BLaER1 (cell line): ENCODE results near the gene THSD7A.
"Not testable (repeated sequence)": the region's sequence is repeated elsewhere in the genome, so short reads cannot be mapped to it uniquely, and the experiment has no call there.

Experiments
- H3K27ac ChIP-seq: shearing (Covaris generic); formaldehyde crosslinking; 2 replicates; pipeline ENCODE4 v1.8.1; 2022
- H3K27me3 ChIP-seq: shearing (Covaris generic); formaldehyde crosslinking; 2 replicates; pipeline ENCODE4 v1.8.1; 2022
- H3K36me3 ChIP-seq: shearing (Covaris generic); formaldehyde crosslinking; 2 replicates; pipeline ENCODE4 v1.8.1; 2022
- H3K4me1 ChIP-seq: shearing (Covaris generic); formaldehyde crosslinking; 2 replicates; pipeline ENCODE4 v1.8.1; 2022
- H3K4me2 ChIP-seq: shearing (Covaris generic); formaldehyde crosslinking; 2 replicates; pipeline ENCODE4 v1.8.1; 2022
- H3K4me3 ChIP-seq: shearing (Covaris generic); formaldehyde crosslinking; 2 replicates; pipeline ENCODE4 v1.8.1; 2022
- H3K9ac ChIP-seq: shearing (Covaris generic); formaldehyde crosslinking; 2 replicates; pipeline ENCODE4 v1.8.1; 2022
- H3K9me3 ChIP-seq: shearing (Covaris generic); formaldehyde crosslinking; 2 replicates; pipeline ENCODE4 v1.8.1; 2022
- H4K20me1 ChIP-seq: shearing (Covaris generic); formaldehyde crosslinking; 2 replicates; pipeline ENCODE4 v1.8.1; 2022
- Cebpa-rat ChIP-seq: shearing (Covaris generic); IDR thresholded peaks from 2 replicates; pipeline ENCODE4 v1.8.1; 2022

Gene THSD7A

DNA sequence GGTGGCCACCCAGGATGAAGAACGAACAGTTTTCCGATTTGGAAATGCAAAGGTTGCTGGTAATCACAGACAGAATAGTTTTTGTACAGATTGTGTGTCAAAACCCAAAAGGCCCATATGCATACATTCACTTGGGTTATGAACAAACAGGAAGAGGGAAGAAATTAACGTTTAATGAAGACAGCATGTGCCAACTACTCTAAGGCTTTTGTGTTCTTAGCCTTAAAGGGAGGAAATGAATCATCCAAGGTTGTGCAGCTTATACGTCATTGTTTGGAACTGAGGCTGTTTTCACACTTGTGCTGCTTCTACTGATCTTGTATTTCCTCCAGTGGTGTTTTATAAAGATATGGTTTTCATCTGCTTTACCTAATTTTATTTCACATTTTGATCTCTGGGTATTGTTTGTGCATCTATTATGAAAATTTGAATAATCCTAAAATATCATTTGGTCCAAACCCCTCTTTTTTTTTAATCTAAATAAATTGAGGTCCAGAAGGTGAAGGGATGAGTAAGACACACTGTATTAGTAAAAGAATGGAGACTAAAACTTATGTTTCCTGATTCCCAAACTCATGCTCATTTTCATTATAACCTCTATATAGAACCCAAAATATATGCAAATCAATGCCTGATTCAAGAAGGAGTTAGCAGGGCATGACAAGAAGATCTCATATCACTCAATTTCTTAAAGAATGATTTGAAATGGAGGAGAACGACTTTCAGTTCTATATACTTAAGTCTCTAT, 373.1 kb downstream of the THSD7A start:
- Histone ChIP-seq H3K9ac (no peak overlapping the region), H4K20me1 (no peaks in the 10 kb centered on the region), H3K4me3 (no peak overlapping the region), H3K4me2 (no peak overlapping the region), H3K4me1 (no peaks in the 10 kb centered on the region), H3K36me3 (no peaks in the 10 kb centered on the region), H3K27me3 (no peaks in the 10 kb centered on the region), H3K27ac (no peak overlapping the region), H3K9me3 (no peaks in the 10 kb centered on the region)
- no peak for TF ChIP-seq Cebpa-rat

DNA sequence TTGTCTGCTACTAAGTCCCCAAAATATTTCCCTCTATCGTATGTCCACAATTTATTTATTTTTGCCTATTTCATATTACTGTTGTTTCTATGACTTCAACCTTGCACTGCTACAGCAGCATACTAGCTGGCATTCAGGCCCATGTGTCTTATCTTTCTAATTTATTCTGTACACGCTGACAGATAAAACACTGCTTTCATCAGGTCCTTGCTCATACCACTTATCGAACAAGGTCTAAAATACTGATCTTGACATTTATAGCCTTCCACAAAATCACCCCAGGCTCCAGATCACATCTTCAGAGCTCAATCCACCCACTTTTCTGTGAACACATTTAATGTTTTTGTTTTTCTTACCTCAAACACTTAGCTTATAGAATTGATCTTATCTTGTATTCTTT, 374.6 kb downstream of the THSD7A start:
- Histone ChIP-seq H4K20me1 (no peaks in the 10 kb centered on the region), H3K27ac (no peak overlapping the region), H3K36me3 (no peaks in the 10 kb centered on the region), H3K27me3 (no peaks in the 10 kb centered on the region), H3K9me3 (no peaks in the 10 kb centered on the region), H3K9ac (no peak overlapping the region), H3K4me2 (no peak overlapping the region), H3K4me3 (no peak overlapping the region), H3K4me1 (no peaks in the 10 kb centered on the region)
- no peak for TF ChIP-seq Cebpa-rat

DNA sequence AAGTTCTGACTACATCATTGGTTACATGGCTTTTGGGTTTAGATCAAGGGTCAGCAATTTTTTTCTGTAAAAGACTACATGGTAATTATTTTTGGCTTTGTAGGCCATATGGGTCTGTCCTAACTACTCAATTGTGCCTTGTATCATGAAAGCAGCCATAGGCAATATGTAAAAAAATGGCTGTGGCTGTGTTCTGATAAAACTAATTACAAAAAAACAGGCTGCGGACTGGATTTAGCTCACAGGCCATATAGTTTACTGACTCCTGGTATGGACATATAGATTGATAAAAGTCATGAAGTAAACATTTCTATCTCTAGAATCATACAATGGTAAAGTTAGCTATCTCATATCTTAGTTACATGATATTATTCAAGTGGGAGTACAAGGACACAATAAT, 375.4 kb downstream of the THSD7A start:
- Histone ChIP-seq H3K27me3 (no peaks in the 10 kb centered on the region), H3K4me2 (no peak overlapping the region), H3K4me1 (no peaks in the 10 kb centered on the region), H3K9me3 (no peaks in the 10 kb centered on the region), H3K27ac (no peak overlapping the region), H3K9ac (no peak overlapping the region), H4K20me1 (no peaks in the 10 kb centered on the region), H3K4me3 (no peak overlapping the region), H3K36me3 (no peaks in the 10 kb centered on the region)
- TF ChIP-seq Cebpa-rat, result no peak

DNA sequence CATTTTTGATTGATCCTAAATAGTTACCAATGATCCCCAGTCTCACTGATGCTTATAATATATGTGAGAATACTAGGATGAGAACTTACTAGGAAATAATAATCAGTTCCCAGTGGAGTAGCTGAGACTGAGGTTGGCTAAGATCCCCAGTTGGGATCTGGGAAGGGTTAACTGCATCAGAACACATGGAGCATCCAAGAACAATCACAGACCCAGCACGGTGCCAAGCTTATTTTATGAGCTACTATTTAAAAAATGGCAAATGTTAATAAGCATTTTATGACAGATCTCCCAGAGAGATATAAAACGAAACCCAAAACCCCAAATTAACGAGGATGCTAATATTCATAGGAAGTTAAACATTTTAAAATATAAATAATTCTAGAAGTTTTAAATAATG, 379.5 kb downstream of the THSD7A start:
- H4K20me1 ChIP-seq, result no peaks in the 10 kb centered on the region
- H3K9ac ChIP-seq, result no peak overlapping the region
- no peak overlapping the region for H3K27ac ChIP-seq
- no peaks in the 10 kb centered on the region for H3K36me3 ChIP-seq
- no peaks in the 10 kb centered on the region for H3K9me3 ChIP-seq
- no peak overlapping the region for H3K4me2 ChIP-seq
- H3K27me3 ChIP-seq, result no peaks in the 10 kb centered on the region
- H3K4me1 ChIP-seq, result no peaks in the 10 kb centered on the region
- H3K4me3 ChIP-seq, result no peak overlapping the region
- no peak for TF ChIP-seq Cebpa-rat

DNA sequence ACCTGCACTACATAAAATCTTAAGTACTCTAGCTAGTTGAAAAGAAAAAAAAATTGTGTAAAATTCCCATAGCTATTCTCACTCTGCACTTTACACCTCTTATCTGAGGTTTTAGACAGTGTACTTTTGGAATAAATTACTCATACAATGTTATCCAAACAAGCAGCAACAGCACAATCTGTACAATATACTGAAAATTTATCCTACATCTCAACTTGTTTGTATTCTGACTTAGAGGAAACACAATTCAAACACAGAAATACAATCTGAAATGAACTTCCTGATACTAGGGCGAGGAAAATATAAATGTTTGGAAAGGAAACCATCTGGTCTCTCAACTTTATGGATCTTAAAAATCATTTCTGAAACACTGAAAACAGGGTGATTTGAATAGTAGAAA, 381.7 kb downstream of the THSD7A start:
- H3K36me3 ChIP-seq, result no peaks in the 10 kb centered on the region
- no peaks in the 10 kb centered on the region for H3K4me1 ChIP-seq
- H3K27me3 ChIP-seq, result no peaks in the 10 kb centered on the region
- no peak overlapping the region for H3K4me2 ChIP-seq
- TF ChIP-seq Cebpa-rat, result no peak
- H4K20me1 ChIP-seq, result no peaks in the 10 kb centered on the region
- no peak overlapping the region for H3K9ac ChIP-seq
- H3K4me3 ChIP-seq, result no peak overlapping the region
- no peaks in the 10 kb centered on the region for H3K9me3 ChIP-seq
- no peak overlapping the region for H3K27ac ChIP-seq

DNA sequence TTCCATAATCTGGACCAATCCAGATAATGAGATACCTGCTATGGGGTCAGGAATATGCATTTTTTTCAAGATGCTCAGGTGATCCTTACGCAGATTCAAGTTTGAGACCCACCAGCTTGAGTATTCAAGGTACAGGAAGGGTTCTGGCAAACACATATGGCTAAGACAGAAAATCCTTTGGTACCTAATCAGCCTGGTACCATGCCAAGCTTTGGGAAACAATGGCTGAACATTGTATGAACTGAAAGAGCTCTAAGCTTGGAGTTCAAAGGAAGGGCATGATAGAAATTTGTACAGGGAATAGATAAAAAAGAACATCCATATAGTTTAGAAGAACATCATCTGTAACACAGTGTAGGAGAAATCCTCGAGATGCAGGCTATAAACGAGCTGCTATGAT, 382.7 kb downstream of the THSD7A start:
- H3K4me1 ChIP-seq, result no peaks in the 10 kb centered on the region
- no peaks in the 10 kb centered on the region for H4K20me1 ChIP-seq
- no peak overlapping the region for H3K9ac ChIP-seq
- no peak overlapping the region for H3K4me3 ChIP-seq
- no peak overlapping the region for H3K27ac ChIP-seq
- no peak overlapping the region for H3K4me2 ChIP-seq
- TF ChIP-seq Cebpa-rat, result no peak
- no peaks in the 10 kb centered on the region for H3K9me3 ChIP-seq
- H3K27me3 ChIP-seq, result no peaks in the 10 kb centered on the region
- H3K36me3 ChIP-seq, result no peaks in the 10 kb centered on the region

DNA sequence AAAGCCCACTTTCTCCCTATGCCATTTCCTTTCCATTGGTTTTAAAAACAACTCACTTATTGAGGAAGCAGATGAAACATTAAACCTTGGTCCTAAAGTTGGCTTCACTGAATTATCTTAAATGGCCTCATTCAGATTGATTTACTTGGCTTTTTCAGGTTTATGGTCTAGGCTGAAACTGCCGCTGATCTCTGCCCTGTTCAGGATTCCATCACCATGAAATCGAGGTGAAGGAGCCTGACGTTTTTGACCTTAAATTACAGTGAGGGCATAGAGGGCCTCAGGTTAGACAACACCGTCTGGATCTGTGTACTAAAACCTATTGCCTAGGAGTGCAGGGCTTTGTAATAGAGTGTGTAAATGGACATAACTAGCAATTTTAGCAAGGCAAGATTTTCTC, 383.7 kb downstream of the THSD7A start:
- Histone ChIP-seq H3K27me3 (no peaks in the 10 kb centered on the region), H3K4me3 (no peak overlapping the region), H4K20me1 (no peaks in the 10 kb centered on the region), H3K9me3 (no peaks in the 10 kb centered on the region), H3K4me1 (no peaks in the 10 kb centered on the region), H3K27ac (no peak overlapping the region), H3K4me2 (no peak overlapping the region), H3K9ac (no peak overlapping the region), H3K36me3 (no peaks in the 10 kb centered on the region)
- no peak for TF ChIP-seq Cebpa-rat

DNA sequence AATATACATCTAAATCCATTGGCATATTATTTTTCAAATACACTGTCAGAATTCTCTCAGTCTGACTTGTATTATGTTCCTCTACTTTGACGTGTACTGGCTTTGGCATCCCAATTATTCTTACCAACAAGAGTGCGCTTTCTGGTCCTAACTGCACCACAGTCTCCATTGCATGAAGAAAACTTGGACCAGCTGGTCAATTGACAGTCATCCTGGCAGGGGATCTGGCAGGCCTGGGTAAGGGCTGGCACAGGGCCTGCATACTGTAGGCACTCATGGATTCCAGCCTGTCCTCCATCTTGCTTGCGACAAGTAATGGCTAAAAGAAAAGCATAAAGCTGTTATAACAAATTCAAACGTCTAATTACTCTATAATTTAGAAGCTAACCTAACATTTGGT, 384.9 kb downstream of the THSD7A start:
- Histone ChIP-seq H3K36me3 (no peaks in the 10 kb centered on the region), H3K4me3 (no peak overlapping the region), H3K9me3 (no peaks in the 10 kb centered on the region), H3K27me3 (no peaks in the 10 kb centered on the region), H3K27ac (no peak overlapping the region), H3K4me1 (no peaks in the 10 kb centered on the region), H3K4me2 (no peak overlapping the region), H3K9ac (no peak overlapping the region), H4K20me1 (no peaks in the 10 kb centered on the region)
- no peak for TF ChIP-seq Cebpa-rat

DNA sequence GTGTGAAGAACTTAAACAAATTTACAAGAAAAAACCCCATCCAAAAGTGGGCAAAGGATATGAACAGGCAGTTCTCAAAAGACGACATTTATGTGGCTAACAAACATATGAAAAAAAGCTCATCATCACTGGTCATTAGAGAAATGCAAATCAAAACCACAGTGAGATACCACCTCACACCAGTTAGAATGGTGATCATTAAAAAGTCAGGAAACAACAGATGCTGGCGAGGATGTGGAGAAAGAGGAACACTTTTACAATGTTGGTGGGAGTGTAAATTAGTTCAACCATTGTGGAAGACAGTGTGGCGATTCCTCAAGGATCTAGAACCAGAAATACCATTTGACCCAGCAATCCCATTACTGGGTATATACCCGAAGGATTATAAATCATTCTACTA, 388.1 kb downstream of the THSD7A start:
- not testable (repeated sequence) for H3K27ac ChIP-seq, H3K4me3 ChIP-seq, H3K27me3 ChIP-seq, H3K9ac ChIP-seq, H3K4me2 ChIP-seq, H4K20me1 ChIP-seq, H3K9me3 ChIP-seq, H3K36me3 ChIP-seq, H3K4me1 ChIP-seq

DNA sequence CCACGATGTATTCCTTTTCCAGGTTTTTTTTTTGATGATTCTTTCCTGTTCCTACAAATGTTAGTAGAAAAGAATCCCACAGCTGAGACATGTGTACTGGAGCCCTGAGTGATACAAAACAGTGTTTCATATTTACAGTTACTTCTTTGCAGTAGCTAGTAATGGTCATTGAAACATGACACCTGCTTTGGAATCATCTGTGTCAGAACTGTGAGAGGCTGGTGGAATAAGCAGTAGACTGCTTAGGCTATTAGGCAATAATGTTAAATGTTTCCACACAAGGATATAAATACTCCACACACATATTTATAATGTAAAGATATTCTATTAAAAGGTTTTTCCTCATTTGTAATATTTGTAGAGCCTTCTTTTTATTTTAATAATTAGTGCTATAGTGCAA, 394.0 kb downstream of the THSD7A start:
- H3K9me3 ChIP-seq, result no peaks in the 10 kb centered on the region; the same call in 1 of the 2 replicates
- H3K4me3 ChIP-seq, result no peak overlapping the region
- H3K4me1 ChIP-seq, result no peaks in the 10 kb centered on the region

More for the DNA sequence above, 394.0 kb downstream of the THSD7A start:
- Histone ChIP-seq H3K36me3 (no peaks in the 10 kb centered on the region), H4K20me1 (no peaks in the 10 kb centered on the region), H3K27ac (no peak overlapping the region), H3K27me3 (no peaks in the 10 kb centered on the region), H3K9ac (no peak overlapping the region), H3K4me2 (no peak overlapping the region)
- no peak for TF ChIP-seq Cebpa-rat
